ENCODE data around the gene BLTP3A.
A peak's percentile ranks its signal among the peaks of the same experiment; 100 is the strongest.

BLTP3A gene

DNA sequence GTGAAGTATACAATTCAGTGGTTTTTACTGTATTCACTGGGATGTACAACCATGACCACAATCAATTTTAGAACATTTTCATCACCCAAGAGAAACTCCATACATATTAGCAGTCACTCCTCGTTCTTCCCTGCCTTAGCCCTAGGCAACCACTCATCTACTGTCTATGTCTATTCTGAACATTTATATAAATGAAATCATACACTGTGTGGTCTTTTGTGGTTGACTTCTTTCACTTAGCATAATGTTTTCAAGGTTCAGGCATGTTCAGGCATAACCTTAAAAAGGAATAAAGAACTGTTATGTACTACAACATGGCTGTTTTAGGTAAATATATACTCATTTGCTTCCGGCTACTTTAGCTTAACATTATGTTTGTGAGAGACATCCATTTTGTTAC is 37.3 kb downstream of the BLTP3A start:
- H3K4me3 ChIP-seq (ENCODE audit: low read length): no peak overlapping the region
- TF ChIP-seq, protein P1, sequence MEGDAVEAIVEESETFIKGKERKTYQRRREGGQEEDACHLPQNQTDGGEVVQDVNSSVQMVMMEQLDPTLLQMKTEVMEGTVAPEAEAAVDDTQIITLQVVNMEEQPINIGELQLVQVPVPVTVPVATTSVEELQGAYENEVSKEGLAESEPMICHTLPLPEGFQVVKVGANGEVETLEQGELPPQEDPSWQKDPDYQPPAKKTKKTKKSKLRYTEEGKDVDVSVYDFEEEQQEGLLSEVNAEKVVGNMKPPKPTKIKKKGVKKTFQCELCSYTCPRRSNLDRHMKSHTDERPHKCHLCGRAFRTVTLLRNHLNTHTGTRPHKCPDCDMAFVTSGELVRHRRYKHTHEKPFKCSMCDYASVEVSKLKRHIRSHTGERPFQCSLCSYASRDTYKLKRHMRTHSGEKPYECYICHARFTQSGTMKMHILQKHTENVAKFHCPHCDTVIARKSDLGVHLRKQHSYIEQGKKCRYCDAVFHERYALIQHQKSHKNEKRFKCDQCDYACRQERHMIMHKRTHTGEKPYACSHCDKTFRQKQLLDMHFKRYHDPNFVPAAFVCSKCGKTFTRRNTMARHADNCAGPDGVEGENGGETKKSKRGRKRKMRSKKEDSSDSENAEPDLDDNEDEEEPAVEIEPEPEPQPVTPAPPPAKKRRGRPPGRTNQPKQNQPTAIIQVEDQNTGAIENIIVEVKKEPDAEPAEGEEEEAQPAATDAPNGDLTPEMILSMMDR (conservative IDR thresholded peaks at IDR 0.05; ENCODE audit: low read length): no peak
- no peak for DNase-seq (ENCODE audit: low read depth)

GRCh38 chr6:34832942-34833341 is 41.1 kb downstream of the BLTP3A start:
- TF ChIP-seq, protein P1 (conservative IDR thresholded peaks at IDR 0.05; ENCODE audit: low read length): no peak
- DNase-seq (ENCODE audit: low read depth): no peak

DNA sequence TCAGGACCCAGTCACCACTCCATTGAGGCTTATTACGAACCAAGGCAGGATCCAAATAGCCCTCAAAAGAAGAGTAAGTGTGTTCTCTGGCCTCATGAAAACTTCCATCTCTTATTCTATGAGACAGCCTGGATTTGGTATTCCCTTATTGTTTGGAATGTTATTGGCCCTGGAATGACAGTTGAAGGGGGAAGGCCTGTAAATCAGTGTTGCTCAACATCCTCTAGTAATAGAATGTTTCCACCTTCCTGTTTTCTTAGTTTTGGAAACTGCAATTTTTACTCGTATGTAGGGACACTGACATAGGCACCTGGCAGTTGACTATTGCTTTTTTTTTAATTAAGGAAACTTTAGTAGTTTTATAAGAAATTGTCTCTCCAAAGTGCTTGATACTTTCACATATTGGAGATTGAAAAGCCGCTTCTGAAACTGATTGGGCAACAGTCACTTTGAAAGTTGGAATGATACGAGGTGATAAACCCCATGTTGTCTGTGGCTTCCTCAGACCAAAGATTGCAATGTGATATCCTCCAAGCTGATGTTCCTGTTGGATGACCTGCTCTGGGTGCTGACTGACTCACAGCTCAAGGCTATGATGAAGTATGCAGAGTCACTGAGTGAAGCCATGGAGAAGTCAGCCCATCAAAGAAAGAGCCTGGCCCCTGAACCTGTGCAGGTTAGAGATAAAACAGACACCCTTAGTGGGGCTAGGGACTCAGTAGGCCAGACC is 43.1 kb downstream of the BLTP3A start:
- peak; percentile 51 for DNase-seq (ENCODE audit: low read depth)
- H3K4me3 ChIP-seq (ENCODE audit: low read length): no peak overlapping the region
- TF ChIP-seq, protein P1 (conservative IDR thresholded peaks at IDR 0.05; ENCODE audit: low read length): no peak

More at GRCh38 chr6:34832942-34833341, 41.1 kb downstream of the BLTP3A start:
- H3K4me3 ChIP-seq (ENCODE audit: low read length): no peak overlapping the region

GRCh38 chr6:34836008-34836407 is 44.1 kb downstream of the BLTP3A start:
- TF ChIP-seq, protein P1 (conservative IDR thresholded peaks at IDR 0.05; ENCODE audit: low read length): no peak
- no peak for DNase-seq (ENCODE audit: low read depth)
- H3K4me3 ChIP-seq (ENCODE audit: low read length): no peak overlapping the region

DNA sequence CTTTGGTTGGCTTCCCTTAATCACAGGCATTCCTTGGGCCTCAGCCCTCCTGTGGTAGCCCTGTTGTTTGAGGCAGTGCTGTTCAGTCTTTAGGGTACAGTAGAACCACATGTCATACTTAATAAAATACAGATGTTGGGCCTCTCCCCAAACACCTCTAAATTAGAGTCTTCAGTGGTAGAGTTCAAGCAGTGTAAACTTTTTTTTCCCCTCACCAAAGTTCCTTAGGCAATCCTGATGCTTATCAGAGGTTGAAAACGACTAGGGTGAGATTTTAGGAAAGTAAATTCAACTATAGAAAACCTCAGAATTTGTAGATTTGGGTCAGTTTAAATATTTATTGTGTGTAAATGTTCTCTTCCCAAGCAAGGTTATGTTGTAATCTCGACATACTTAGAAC is 44.6 kb downstream of the BLTP3A start:
- TF ChIP-seq, protein P1 (conservative IDR thresholded peaks at IDR 0.05; ENCODE audit: low read length): no peak
- peak; percentile 23 for DNase-seq (ENCODE audit: low read depth)
- H3K4me3 ChIP-seq (ENCODE audit: low read length): no peak overlapping the region

- H3K4me3 ChIP-seq (ENCODE audit: low read length): no peak overlapping the region
- DNase-seq (ENCODE audit: low read depth): no peak
- TF ChIP-seq, protein P1 (conservative IDR thresholded peaks at IDR 0.05; ENCODE audit: low read length): no peak
Measured at GRCh38 chr6:34837528-34837927, 45.6 kb downstream of the BLTP3A start.

GRCh38 chr6:34839666-34840352 is 47.9 kb downstream of the BLTP3A start:
- no peak for DNase-seq (ENCODE audit: low read depth)
- TF ChIP-seq, protein P1 (conservative IDR thresholded peaks at IDR 0.05; ENCODE audit: low read length): no peak
- H3K4me3 ChIP-seq (ENCODE audit: low read length): no peak overlapping the region
